GM19324 (cell line): ENCODE results near the gene LTV1.
A peak's percentile ranks its signal among the peaks of the same experiment; 100 is the strongest.
"Not testable (repeated sequence)": the region's sequence is repeated elsewhere in the genome, so short reads cannot be mapped to it uniquely, and the experiment has no call there.

Experiments
- ATAC-seq: cut with Tn5 transposase; IDR thresholded peaks from one replicate; pipeline ENCODE4 v1.9.1; 2021; ENCODE audit warnings: mild to moderate bottlenecking, moderate library complexity; ENCODE audit not compliant: unreplicated experiment, low FRiP score

LTV1 gene, protein sequence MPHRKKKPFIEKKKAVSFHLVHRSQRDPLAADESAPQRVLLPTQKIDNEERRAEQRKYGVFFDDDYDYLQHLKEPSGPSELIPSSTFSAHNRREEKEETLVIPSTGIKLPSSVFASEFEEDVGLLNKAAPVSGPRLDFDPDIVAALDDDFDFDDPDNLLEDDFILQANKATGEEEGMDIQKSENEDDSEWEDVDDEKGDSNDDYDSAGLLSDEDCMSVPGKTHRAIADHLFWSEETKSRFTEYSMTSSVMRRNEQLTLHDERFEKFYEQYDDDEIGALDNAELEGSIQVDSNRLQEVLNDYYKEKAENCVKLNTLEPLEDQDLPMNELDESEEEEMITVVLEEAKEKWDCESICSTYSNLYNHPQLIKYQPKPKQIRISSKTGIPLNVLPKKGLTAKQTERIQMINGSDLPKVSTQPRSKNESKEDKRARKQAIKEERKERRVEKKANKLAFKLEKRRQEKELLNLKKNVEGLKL

DNA sequence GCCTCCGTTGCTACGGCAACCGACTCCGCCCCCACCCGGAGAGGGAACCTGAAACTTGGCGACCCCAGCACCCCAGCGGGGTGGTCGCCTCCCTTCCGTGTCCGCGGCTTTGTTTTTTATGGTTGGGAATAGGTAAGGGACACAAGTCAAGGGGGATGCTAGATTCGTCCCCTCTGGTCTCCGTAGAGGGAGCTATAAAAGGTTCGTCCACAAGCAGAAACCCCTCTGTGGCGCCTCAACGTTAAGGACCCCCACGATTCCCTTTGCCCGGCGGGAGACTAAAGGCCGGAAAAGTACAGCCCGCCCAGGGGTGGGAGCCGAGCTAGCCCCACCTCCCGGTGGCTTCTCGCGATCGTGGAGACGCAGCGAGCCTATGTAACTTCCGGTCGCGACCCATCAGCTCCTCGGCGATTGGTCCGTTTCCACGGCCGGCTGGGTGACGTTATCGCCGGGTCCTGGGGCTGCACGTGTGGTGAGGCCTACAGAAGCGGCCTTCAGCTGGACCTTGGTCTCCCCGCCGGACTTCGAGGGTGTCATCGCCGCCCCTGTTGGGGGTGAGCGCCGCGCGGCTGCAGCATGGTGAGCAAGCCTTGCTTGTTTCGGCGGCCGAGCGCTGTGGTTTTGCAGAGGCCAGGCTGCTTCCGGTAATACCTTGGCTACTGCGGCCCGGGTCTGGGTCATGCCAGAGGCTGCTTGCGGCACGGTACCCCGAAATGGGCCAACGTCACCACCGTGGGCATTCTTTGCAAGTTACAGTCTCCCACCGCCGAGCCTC lies at the start of gene LTV1:
TSS of gene LTV1 (plus strand) at position 437 of the 775 bp plus-strand sequence. CDS start at position 577, 140 bp downstream.
- ATAC-seq, result peak; percentile 100

DNA sequence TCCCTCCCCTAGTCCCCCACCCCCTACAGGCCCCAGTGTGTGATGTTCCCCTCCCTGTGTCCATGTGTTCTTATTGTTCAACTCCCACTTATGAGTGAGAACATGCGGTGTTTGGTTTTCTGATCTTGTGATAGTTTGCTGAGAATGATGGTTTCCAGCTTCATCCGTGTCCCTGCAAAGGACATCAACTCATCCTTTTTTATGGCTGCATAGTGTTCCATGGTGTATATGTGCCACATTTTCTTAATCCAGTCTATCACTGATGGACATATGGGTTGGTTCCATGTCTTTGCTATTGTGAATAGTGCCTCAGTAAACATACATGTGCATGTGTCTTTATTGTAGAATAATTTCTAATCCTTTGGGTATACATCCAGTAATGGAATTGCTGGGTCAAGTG lies 46.6 kb upstream of the LTV1 start:
- not testable (repeated sequence) for ATAC-seq

DNA sequence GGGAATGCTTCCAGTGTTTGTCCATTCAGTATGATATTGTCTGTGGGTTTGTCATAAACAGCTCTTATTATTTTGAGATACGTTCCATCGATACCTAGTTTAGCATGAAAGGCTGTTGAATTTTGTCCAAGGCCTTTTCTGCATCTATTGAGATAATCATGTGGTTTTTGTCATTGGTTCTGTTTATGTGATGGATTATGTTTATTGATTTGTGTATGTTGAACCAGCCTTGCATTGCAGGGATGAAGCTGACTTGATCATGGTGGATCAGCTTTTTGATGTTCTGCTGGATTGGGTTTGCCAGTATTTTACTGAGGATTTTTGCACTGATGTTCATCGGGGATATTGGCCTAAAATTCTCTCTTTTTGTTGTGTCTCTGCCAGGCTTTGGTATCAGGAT lies 44.7 kb upstream of the LTV1 start:
- ATAC-seq, result not testable (repeated sequence)

DNA sequence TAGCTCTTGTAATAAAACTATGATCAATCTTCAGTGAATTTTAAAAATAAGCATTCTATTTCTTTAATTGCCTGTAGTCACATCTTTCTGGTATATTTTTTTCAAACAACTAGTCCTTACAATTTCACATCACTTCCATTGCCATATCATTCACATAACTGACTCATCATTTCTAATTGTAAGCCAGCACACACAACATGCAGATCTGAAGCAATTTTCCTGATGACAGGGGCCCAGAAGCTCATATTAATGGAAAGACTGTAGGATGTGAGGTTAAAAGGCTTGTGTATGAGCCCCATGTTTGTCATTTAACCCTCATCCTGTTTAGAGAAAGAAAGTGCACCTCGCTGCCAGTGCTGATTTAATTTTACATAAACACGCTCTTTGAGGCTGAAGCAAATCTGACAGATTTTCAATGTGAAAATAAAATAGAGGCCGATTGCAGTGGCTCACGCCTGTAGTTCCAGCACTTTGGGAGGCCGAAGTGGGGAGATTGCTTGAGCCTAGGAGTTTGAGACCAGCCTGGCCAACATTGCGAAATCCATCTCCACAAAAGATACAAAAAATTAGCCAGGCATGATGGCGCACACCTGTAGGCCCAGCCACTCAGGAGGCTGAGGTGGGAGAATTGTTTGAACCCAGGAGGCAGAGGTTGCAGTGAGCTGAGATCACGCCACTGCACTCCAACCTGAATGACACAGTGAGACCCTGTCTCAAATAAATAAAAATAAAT lies 40.1 kb upstream of the LTV1 start:
- ATAC-seq, result no peak

DNA sequence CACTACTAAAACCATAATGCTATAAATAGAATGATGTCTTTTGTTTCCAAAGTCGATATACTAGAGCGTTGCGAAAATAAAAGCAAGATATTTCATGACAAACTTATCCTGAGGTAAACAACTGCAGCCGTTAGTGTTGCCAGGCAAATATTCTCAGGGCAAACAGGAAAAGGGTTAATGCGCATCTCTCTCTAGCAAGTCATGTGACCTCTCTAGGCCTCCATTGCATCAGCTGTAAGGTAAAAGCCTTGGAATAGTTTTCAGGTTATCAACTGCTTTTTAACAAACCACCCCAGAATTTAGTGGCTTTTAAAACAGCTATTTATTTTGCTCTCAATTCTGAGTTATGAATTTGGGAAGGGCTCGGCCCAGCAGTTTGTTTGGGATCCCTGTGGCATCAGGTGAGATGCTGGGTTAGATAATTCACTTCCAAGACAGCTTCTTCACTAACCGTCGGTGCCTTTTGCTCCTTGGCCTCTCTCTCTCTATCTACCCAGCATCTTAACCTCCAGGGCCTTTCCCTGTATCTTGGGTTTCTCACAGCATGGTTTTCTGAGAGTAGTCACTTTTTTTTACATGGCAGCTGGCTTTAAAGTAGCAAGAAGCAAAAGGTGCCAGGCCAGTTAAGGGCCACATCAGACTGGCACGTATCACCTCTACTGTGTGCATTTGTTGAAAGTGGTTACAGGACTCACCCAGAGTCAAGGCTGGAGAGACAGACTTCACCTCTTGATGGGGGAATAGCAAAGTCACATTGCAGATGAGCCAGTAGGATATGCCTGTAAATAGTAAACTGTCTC lies 39.2 kb upstream of the LTV1 start:
- ATAC-seq, result no peak

DNA sequence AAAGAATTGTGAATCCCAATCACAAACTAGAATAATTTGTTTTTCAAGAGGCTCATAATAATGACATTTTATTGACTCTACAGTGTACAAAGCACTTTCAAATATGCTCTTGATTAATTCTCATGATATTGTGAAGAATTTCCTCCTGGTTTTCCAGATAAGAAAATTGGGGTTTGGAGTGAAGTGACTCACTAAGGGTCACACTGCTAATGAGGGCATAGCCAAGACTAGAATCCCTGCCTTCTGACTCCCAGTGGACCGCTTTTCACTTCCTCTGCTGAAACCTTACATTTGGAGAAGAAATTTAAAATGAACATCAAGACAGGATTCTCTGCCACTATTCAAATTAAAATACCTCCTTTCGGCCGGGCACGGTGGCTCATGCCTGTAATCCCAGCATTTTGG lies 38.3 kb upstream of the LTV1 start:
- no peak for ATAC-seq

DNA sequence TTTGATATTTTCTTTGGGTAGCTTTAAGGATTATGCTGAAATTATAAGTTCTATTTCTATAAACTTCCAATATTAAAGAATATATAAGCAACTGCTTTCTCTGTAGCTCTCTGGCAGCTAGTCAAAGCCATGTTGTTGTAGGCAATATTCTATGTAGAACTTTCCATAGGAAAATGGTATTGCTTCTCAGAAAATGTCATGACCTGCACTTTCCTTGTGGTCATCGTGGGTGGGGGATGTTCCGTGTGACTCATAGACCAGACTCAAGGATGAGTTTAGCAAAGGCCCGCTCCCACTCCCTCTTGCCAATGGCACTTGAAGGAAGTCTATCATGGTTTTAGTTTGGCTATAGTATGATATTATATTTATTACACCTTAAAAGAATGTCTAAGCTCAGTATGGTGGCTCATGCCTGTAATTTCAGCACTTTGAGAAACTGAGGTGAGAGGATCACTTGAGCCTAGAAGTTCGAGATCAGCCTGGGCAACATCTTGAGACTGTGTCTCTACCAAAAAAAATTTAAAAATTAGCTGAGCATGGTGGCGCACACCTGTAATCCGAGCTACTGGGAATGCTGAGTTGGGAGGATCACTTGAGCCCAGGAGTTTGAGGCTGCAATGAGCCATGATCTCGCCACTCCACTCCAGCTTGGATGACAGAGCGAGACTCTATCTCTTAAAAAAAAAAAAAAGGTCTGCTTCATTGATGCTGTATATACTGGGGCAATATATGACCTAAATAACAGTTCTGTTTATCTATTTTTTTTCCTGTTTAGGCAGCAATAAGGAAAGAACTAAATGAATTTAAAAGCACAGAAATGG lies 36.6 kb upstream of the LTV1 start:
- ATAC-seq, result no peak

DNA sequence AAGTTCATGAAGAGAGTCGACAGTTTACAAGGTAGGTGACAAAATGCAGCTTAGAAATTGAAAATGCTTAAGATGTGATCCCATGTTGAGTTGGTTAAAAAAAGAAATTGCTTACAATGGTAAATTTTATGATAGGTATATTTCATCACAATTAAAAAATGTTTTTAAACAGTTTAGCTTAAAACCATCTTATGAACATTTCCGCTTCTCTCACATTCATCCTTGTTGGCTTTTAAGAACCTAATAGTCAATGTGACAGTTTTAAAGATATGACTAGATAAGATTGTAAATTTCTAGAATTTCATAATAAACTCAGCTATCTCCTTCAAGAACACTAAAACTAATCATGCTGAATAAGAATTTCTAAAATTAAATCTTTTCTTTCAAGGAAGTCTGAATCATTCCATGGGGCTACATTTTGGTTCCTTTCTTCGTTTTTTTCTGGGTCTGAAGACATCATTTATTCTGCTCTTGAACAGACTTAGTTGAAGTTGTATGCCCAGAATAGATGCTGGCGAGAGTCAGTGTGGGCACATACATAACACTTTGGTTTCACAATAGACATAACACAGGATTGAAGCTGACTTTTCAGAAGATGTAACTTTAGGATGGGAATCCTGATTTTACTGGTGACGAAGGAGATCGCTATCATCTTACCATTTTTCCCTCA lies 35.9 kb upstream of the LTV1 start:
- ATAC-seq, result no peak

DNA sequence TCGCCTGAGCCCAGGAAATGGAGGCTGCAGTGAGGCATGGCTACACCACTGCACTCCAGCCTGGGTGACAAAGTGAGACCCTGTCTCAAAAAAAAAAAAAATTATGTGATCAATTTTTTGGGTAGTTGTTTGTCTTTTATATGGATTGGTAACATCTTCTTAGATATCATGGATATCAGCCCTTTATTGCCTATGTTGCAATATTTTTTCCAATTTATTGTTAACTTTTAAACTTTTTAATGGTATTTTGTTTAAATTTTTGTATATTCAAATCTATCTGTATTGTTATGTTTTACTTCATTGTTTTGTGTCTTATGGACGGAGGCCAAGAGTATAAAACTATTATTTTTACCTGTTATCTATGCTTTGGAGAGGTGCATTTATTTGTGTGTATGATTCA lies 32.4 kb upstream of the LTV1 start:
- no peak for ATAC-seq

DNA sequence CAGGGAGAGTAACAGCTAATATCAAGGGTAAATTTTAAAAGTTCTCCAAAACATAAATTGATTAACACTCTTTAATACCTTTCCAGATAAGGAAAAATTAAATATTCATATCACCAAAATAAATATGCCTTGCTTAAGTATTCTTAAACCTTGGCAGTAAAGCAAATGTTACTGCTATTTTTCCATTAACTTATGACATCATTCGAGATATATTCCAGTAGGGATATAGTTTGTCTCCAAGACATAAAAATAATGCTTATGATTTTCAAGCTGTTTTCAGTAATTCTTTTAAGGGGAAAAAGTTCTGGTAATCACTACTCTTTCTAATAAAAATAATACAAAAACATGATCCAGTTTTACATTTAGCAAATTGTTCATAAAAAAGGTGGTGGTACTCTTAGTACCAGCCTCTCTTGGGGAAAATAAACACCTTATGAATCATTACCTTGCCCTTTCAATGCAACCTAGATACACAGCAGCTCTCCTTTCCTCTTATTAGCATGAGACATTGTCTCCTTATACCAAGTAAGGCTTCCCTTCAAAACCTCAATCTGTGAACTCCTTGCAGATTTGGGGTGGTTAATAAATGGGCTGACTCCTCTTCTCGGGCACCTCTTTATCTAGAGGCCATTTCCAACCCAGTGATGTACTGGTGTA lies 31.5 kb upstream of the LTV1 start:
- no peak for ATAC-seq

DNA sequence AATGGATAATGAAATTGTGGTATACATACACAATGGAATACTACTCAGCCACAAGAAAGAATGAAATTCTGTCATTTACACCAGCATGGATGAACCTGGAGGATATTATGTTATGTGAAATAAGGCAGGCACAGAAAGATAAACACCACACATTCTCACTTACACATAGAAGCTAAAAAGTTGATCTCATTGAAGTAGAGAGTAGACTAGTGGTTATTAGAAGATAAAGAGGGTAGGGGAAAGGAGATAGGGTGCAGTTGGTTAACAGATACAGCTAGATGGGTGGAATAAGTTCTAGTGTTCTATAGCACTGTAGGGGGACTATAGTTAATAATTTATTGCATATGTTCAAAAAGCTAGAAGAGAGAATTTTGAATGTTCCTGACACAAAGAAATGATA lies 25.5 kb upstream of the LTV1 start:
- no peak for ATAC-seq

DNA sequence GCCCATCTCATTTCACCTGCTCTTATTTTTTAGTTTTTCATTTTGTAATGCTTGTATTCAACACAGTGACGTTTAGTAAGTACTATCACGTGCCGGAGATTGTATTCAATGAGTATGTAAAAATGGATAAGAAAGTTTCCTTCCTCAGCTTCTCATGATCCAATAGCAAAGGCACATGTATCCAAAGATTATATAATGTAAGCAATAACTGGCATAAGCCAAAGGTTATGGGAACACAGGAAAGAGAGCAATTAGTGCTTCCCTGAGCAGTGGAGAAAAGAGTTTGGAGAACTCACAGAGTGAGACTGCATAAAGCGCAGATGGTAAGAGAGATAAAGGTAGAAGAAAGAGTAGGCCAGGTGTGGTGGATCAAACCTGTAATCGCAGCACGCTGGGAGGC lies 21.8 kb upstream of the LTV1 start:
- no peak for ATAC-seq

DNA sequence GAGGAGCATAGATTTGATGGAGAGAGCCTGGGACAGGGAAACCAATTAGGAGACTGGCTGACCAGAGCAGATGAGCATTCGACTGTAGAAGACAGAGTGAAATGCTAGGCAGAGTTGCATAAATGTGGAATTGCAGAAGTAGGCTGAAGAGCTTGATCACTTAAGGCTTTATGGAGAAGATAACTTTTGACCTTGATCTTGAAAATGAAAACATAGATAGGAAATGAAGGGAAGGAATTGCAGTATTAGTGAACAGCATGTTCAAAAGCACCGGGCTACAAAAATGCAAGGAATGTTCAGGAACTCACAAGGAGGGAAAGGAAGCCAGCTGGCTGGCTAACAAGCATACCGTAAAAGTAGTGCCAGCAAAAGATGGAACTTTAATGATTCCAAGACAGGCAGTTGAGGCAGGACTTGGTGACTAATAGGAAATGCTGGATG lies 20.5 kb upstream of the LTV1 start:
- ATAC-seq, result no peak

DNA sequence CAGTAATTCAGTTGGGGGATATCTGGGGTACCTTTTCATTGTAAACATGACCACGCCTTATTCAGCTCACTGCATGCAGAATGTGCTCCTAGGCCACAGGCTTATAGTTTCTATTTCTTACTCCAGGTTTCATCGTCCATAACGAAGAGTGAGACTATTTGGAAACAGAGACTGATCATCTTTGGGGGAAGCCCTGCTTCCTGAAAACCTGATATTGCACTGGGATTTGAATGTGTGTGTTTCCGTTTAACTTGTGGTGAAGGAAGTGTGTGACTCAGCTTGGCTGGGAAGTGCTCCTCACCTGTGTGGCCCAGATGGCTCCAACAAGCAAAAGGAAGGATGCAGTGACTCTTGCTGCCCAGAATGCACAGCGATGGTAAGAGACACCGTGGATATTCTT lies 19.6 kb upstream of the LTV1 start:
- ATAC-seq, result no peak

DNA sequence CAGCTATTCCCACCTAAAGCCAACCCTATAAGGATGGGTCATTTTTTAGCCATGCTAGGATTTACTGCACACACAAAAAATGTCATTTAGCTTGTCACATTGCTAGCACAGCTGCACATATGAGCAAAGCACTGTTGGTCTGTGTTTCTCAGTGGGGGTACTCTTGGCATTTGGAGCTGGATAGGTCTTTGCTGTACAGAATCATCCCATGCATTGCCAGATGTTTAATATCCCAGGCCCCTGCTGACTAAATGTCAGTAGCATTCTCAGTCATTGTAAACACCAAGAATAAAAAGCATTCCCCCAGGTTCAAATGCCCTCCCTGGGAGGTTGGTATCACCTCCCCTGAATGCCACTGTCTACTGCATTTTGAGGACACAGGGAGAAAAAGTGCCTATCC lies 14.6 kb upstream of the LTV1 start:
- no peak for ATAC-seq

DNA sequence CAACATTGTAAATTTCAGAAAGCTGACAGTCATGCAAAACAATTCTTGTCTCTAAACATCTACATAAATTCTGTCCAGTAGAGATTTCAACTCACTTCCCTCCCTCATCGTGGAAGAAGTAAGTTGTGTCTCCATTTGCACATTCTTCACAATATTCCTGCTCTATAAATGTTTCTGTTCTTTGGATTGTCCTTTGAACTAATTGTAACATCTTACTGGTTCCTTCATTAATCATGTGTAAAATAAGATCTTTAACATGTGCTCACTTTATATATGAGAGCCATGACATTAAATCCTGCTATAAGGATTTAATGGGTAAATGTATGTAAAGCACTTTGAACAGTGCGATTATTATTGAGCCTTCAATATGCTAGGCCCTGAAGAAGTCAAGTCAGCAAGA lies 7.0 kb upstream of the LTV1 start:
- no peak for ATAC-seq

DNA sequence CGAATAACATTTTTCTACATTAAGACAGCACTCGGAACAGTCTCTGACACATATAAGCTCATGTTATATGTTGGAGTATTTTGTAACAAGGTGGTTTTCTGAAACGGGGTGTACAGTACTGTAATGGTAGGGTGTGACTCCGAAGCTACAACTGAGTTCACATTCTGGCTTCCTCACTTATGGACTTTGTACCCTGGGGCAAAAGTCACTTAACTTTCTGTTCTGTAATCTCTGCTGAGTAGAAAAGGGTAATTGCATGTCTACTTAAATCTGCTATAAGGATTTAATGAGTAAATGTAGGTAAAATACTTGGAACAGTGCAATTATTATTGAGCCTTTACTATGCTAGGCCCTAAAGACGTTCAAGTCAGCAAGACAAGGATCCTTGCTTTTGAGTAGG lies 4.7 kb upstream of the LTV1 start:
- no peak for ATAC-seq

DNA sequence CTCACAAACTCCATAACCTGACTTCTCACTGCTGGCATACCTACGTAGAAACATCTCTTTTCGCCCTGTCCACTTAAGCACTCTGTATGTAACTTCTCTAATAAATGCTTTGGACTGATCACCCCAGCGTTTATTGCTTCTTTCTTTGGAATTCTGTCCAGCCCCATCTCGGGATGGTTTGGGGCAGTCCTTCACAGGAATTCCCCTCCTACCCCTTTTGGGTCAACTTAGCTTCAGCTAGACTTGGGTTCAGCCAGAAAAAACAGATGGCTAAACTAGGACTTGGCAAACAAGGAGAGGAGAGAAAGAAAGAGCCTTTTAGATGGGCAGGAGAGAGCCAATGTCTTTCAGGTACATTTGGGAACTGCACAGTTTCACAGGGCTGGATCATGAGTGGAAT lies 3.9 kb upstream of the LTV1 start:
- ATAC-seq, result no peak
